H9 (cell line): Measurements from ENCODE around the gene ZSWIM1. TPM values are rescaled to one million over a fixed set of nuclear protein-coding genes. Genes with fewer than 3 reads are reported as not detected.
A peak's percentile ranks its signal among the peaks of the same experiment; 100 is the strongest.

ENCODE experiments used
- DNase-seq: peaks from one replicate; pipeline ENCODE4 v3.0.0-alpha.2; 2017
- H2AFZ ChIP-seq: one replicate; pipeline ENCODE4 v1.6.1; 2013; ENCODE audit warnings: mild to moderate bottlenecking, low read length, control low read depth, moderate library complexity
- H2AK5ac ChIP-seq: 2 replicates; pipeline ENCODE4 v1.6.1; 2013; ENCODE audit warnings: low read length, control low read depth, mixed read lengths; ENCODE audit not compliant: insufficient read length
- H2BK120ac ChIP-seq: one replicate; pipeline ENCODE4 v1.6.1; 2013; ENCODE audit warnings: low read depth, mild to moderate bottlenecking, low read length, control low read depth, inconsistent platforms; ENCODE audit not compliant: poor library complexity, severe bottlenecking
- H2BK12ac ChIP-seq: 2 replicates; pipeline ENCODE4 v1.6.1; 2013; ENCODE audit warnings: low read length, control low read depth, mixed read lengths, low read depth; ENCODE audit not compliant: insufficient read length
- H2BK15ac ChIP-seq: 2 replicates; pipeline ENCODE4 v1.6.1; 2013; ENCODE audit warnings: low read depth, low read length, control low read depth
- H2BK20ac ChIP-seq: one replicate; pipeline ENCODE4 v1.6.1; 2013; ENCODE audit warnings: low read depth, mild to moderate bottlenecking, low read length, control low read depth, inconsistent platforms; ENCODE audit not compliant: poor library complexity, severe bottlenecking
- H2BK5ac ChIP-seq: 2 replicates; pipeline ENCODE4 v1.6.1; 2013; ENCODE audit warnings: low read length, control low read depth, mixed read lengths; ENCODE audit not compliant: insufficient read length
- H3K14ac ChIP-seq: 2 replicates; pipeline ENCODE4 v1.6.1; 2013; ENCODE audit warnings: low read length, control low read depth; ENCODE audit not compliant: insufficient read depth
- H3K18ac ChIP-seq: 2 replicates; pipeline ENCODE4 v1.6.1; 2013; ENCODE audit warnings: low read depth, mild to moderate bottlenecking, mixed read lengths, low read length, control low read depth; ENCODE audit not compliant: insufficient read length
- H3K23ac ChIP-seq: 2 replicates; pipeline ENCODE4 v1.6.1; 2013; ENCODE audit warnings: low read length, control low read depth, mixed read lengths, low read depth; ENCODE audit not compliant: insufficient read length
- H3K23me2 ChIP-seq: 2 replicates; pipeline ENCODE4 v1.6.1; 2013; ENCODE audit warnings: low read depth, mild to moderate bottlenecking, mixed read lengths, low read length, control low read depth; ENCODE audit not compliant: insufficient read length, poor library complexity, severe bottlenecking
- H3K27ac ChIP-seq: 2 replicates; pipeline ENCODE4 v1.5.1; 2013; ENCODE audit warnings: low read length, control low read depth, mixed read lengths, low read depth; ENCODE audit not compliant: insufficient read length
- H3K27me3 ChIP-seq: 2 replicates; pipeline ENCODE4 v1.6.1; 2013; ENCODE audit warnings: low read length, control low read depth, inconsistent platforms; ENCODE audit not compliant: insufficient read depth
- H3K4ac ChIP-seq: 2 replicates; pipeline ENCODE4 v1.6.1; 2013; ENCODE audit warnings: low read depth, mild to moderate bottlenecking, control low read depth, inconsistent platforms, low read length, moderate library complexity
- H3K4me1 ChIP-seq: 2 replicates; pipeline ENCODE4 v1.6.1; 2013; ENCODE audit warnings: low read length, control low read depth, inconsistent platforms; ENCODE audit not compliant: insufficient read depth
- H3K4me2 ChIP-seq: 2 replicates; pipeline ENCODE4 v1.6.1; 2013; ENCODE audit warnings: low read length, control low read depth, mixed read lengths; ENCODE audit not compliant: insufficient read length, insufficient read depth
- H3K56ac ChIP-seq: 2 replicates; pipeline ENCODE4 v1.6.1; 2013; ENCODE audit warnings: low read depth, mild to moderate bottlenecking, mixed read lengths, low read length, control low read depth; ENCODE audit not compliant: insufficient read length
- H3K79me1 ChIP-seq: 2 replicates; pipeline ENCODE4 v1.6.1; 2013; ENCODE audit warnings: low read depth, mild to moderate bottlenecking, moderate library complexity, low read length, control low read depth, inconsistent platforms; ENCODE audit not compliant: insufficient read depth, poor library complexity, severe bottlenecking
- H3K79me2 ChIP-seq: 2 replicates; pipeline ENCODE4 v1.6.1; 2013; ENCODE audit warnings: low read length, control low read depth, inconsistent platforms; ENCODE audit not compliant: insufficient read depth
- H3K9ac ChIP-seq: 2 replicates; pipeline ENCODE4 v1.6.1; 2013; ENCODE audit warnings: low read length, control low read depth, mixed read lengths; ENCODE audit not compliant: insufficient read length; ENCODE audit errors: extremely low read depth
- H3K9me3 ChIP-seq: one replicate; pipeline ENCODE4 v1.6.1; 2013; ENCODE audit warnings: low read depth, low read length, inconsistent platforms; ENCODE audit not compliant: control insufficient read depth
- H3T11ph ChIP-seq: one replicate; pipeline ENCODE4 v1.6.1; 2013; ENCODE audit warnings: mild to moderate bottlenecking, low read length, control low read depth, inconsistent platforms
- H4K20me1 ChIP-seq: one replicate; pipeline ENCODE4 v1.6.1; 2013; ENCODE audit not compliant: control insufficient read depth, insufficient read length, insufficient read depth
- H4K5ac ChIP-seq: 2 replicates; pipeline ENCODE4 v1.6.1; 2013; ENCODE audit warnings: low read depth, mild to moderate bottlenecking, mixed read lengths, low read length, control low read depth; ENCODE audit not compliant: insufficient read length
- H4K8ac ChIP-seq: replicated peaks from 2 replicates; pipeline ENCODE4 v1.6.1; 2013; ENCODE audit warnings: low read length, control low read depth, mixed read lengths, low read depth; ENCODE audit not compliant: insufficient read length
- H4K91ac ChIP-seq: 2 replicates; pipeline ENCODE4 v1.6.1; 2013; ENCODE audit warnings: low read depth, mild to moderate bottlenecking, moderate library complexity, mixed read lengths, low read length, control low read depth; ENCODE audit not compliant: insufficient read length
- H3K27ac Mint-ChIP-seq, 3 experiments: 2 replicates in 2 of 3; 3 replicates in 1 of 3; pipeline ENCODE4 v1.8.0; 2020 to 2021; ENCODE audit warnings: mixed read lengths in 3 of 3, mild to moderate bottlenecking in 1 of 3, moderate library complexity in 1 of 3
- H3K27me3 Mint-ChIP-seq: 2 replicates; pipeline ENCODE4 v1.8.0; 2021; ENCODE audit warnings: low read depth, mild to moderate bottlenecking, moderate library complexity, mixed read lengths
- H3K36me3 Mint-ChIP-seq, 3 experiments: 2 replicates in 2 of 3; 3 replicates in 1 of 3; pipeline ENCODE4 v1.8.0; 2020 to 2021; ENCODE audit warnings: low read depth in 3 of 3, mixed read lengths in 3 of 3; ENCODE audit not compliant: insufficient read depth in 1 of 3
- H3K4me1 Mint-ChIP-seq, 2 experiments: 2 replicates each; pipeline ENCODE4 v1.8.0; 2020; ENCODE audit warnings: mixed read lengths in 2 of 2
- H3K4me3 Mint-ChIP-seq, 2 experiments: 2 replicates in 1 of 2; 3 replicates in 1 of 2; pipeline ENCODE4 v1.8.0; 2020 to 2021; ENCODE audit warnings: mild to moderate bottlenecking in 2 of 2, mixed read lengths in 2 of 2, moderate library complexity in 1 of 2
- H3K9me3 Mint-ChIP-seq, 2 experiments: 2 replicates in 1 of 2; 3 replicates in 1 of 2; pipeline ENCODE4 v1.8.0; 2020; ENCODE audit warnings: mild to moderate bottlenecking in 2 of 2, mixed read lengths in 2 of 2, moderate library complexity in 1 of 2
- WGBS: extraction: QIAGEN DNeasy Blood & Tissue Kit; methylation state at CpG from one replicate; pipeline ENCODE4 v1.1.7; 2013; ENCODE audit warnings: missing lambda C conversion rate, low lambda C conversion rate, mixed read lengths; ENCODE audit not compliant: insufficient read length; ENCODE audit errors: extremely low coverage; 5-methylcytosine and 5-hydroxymethylcytosine counted together
- total RNA-seq: library from RNA; stranded (reverse); gene quantifications from 2 replicates; pipeline ENCODE4 v1.2.1, GENCODE V29; 2021
- TF ChIP-seq, protein P1 (sequence below): fragments of 200-600 bp; sonication (generic); conservative IDR thresholded peaks from 3 replicates; pipeline ENCODE4 v1.8.0; 2021; ENCODE audit warnings: antibody characterized with exemption, mild to moderate bottlenecking

The ZSWIM1 gene
- total RNA-seq, 1 experiment from 2014 or later, result 13.0 TPM

GRCh38 chr20:45842169-45842812, 38.7 kb upstream of the ZSWIM1 start:
- H3K79me1 ChIP-seq, result no peaks in the 10 kb centered on the region
- no CpG with 5 or more reads among the region's 5 CpGs for WGBS
- no peaks in the 10 kb centered on the region for H3K27me3 Mint-ChIP-seq
- H3K23me2 ChIP-seq, result peaks cover 3% of the 10 kb centered on the region
- H4K20me1 ChIP-seq, result no peaks in the 10 kb centered on the region
- no peak overlapping the region for H2AK5ac ChIP-seq
- no peak overlapping the region for H3K4me3 Mint-ChIP-seq
- H3K4me1 Mint-ChIP-seq, result no peaks in the 10 kb centered on the region
- H3K4me2 ChIP-seq, result no peak overlapping the region
- no peaks in the 10 kb centered on the region for H3K9me3 Mint-ChIP-seq
- H3K27ac ChIP-seq, result no peak overlapping the region
- no peak overlapping the region for H3K23ac ChIP-seq
- H3K4me1 ChIP-seq, result no peaks in the 10 kb centered on the region
- H2AFZ ChIP-seq, result no peak overlapping the region
- no peak overlapping the region for H3K18ac ChIP-seq
- no peak overlapping the region for H3K4ac ChIP-seq
- no peak overlapping the region for H4K8ac ChIP-seq
- no peaks in the 10 kb centered on the region for H3K79me2 ChIP-seq
- H2BK120ac ChIP-seq, result no peak overlapping the region
- H3K9ac ChIP-seq, result no peak overlapping the region
- no peak overlapping the region for H3T11ph ChIP-seq
- H4K91ac ChIP-seq, result no peak overlapping the region
- DNase-seq, result no peak
- H2BK5ac ChIP-seq, result no peak overlapping the region
- H3K36me3 Mint-ChIP-seq, result peaks cover 5 to 60% (median 42%) of the 10 kb centered on the region in 3 experiments
- TF ChIP-seq, protein P1, sequence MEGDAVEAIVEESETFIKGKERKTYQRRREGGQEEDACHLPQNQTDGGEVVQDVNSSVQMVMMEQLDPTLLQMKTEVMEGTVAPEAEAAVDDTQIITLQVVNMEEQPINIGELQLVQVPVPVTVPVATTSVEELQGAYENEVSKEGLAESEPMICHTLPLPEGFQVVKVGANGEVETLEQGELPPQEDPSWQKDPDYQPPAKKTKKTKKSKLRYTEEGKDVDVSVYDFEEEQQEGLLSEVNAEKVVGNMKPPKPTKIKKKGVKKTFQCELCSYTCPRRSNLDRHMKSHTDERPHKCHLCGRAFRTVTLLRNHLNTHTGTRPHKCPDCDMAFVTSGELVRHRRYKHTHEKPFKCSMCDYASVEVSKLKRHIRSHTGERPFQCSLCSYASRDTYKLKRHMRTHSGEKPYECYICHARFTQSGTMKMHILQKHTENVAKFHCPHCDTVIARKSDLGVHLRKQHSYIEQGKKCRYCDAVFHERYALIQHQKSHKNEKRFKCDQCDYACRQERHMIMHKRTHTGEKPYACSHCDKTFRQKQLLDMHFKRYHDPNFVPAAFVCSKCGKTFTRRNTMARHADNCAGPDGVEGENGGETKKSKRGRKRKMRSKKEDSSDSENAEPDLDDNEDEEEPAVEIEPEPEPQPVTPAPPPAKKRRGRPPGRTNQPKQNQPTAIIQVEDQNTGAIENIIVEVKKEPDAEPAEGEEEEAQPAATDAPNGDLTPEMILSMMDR, result no peak
- H3K56ac ChIP-seq, result no peak overlapping the region
- H4K5ac ChIP-seq, result no peak overlapping the region
- H2BK12ac ChIP-seq, result no peak overlapping the region
- H2BK20ac ChIP-seq, result no peak overlapping the region
- H3K9me3 ChIP-seq, result no peaks in the 10 kb centered on the region
- H2BK15ac ChIP-seq, result no peak overlapping the region
- H3K27me3 ChIP-seq, result no peaks in the 10 kb centered on the region
- peak overlapping the region in 2 of 3 experiments; percentile 46 to 76; a peak in 4 of 7 replicates for H3K27ac Mint-ChIP-seq
- no peak overlapping the region for H3K14ac ChIP-seq
